Erythroblast (primary cell): ENCODE results near the gene SGIP1.

Experiments
- GATA1 ChIP-seq: IDR thresholded peaks from 2 replicates; pipeline ENCODE4 v1.6.1; 2011; ENCODE audit warnings: low read depth, mild to moderate bottlenecking, control low read depth, low read length, moderate library complexity
- POLR2A ChIP-seq: IDR thresholded peaks from 2 replicates; pipeline ENCODE4 v1.6.1; 2011; ENCODE audit warnings: mild to moderate bottlenecking, low read length

DNA sequence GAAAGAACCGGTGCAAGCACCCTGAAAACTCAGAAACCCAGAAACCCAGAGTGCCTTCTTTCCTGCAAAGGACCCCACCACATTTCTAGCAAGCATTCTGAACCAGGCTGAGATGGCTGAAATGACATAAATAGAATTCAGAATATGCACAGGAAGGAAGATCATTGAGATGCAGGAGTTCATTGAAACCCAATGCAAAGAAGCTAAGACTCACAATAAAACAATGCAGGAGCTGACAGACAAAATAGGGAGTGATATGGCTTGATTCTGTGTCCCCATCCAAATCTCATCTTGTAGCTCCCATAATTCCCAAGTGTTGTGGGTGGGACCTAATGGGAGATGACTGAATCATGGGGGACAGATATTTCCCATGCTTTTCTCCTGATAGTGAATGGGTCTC is 22.8 kb upstream of the SGIP1 start:
- TF ChIP-seq POLR2A (no peak), GATA1 (no peak)
